ENCODE results near the gene PER3. TPM values are rescaled to one million over a fixed set of nuclear protein-coding genes. Genes with fewer than 3 reads are reported as not detected.

Gene PER3
- total RNA-seq, 3 donors from 2014 or later = 6.9 to 42.1 (median 14.7) TPM

DNA sequence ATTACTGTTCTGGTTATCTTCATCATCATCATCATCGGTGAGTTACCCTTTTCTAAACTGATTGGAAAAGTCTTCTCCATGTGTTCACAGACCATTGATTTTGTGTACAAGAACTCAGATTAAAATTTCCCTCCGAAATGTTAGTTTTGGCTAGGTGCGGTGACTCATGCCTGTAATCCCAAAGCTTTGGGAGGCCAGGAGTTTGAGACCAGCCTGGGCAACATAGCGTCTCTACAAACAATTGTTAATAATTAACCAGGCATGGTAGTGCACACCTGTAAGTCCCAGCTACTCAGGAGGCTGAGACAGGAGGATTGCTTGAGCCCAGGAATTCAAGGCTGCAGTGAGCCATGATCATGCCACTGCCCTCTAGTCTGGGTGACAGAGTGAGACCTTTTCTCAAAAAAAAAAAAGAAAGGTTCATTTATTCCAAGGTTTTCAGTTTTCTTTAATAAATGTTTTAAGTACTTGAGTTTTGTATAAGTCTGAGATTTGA lies 5.9 kb upstream of the PER3 start:
- Histone ChIP-seq H3K4me1 (ENCODE audit: low read depth) (no peaks in the 10 kb centered on the region), H3K4me3 (no peak overlapping the region), H3K9me3 (no peaks in the 10 kb centered on the region), H3K36me3 (ENCODE audit: low read depth) (no peaks in the 10 kb centered on the region)
- ATAC-seq (no peak), DNase-seq (no peak)
- TF ChIP-seq, protein P1, sequence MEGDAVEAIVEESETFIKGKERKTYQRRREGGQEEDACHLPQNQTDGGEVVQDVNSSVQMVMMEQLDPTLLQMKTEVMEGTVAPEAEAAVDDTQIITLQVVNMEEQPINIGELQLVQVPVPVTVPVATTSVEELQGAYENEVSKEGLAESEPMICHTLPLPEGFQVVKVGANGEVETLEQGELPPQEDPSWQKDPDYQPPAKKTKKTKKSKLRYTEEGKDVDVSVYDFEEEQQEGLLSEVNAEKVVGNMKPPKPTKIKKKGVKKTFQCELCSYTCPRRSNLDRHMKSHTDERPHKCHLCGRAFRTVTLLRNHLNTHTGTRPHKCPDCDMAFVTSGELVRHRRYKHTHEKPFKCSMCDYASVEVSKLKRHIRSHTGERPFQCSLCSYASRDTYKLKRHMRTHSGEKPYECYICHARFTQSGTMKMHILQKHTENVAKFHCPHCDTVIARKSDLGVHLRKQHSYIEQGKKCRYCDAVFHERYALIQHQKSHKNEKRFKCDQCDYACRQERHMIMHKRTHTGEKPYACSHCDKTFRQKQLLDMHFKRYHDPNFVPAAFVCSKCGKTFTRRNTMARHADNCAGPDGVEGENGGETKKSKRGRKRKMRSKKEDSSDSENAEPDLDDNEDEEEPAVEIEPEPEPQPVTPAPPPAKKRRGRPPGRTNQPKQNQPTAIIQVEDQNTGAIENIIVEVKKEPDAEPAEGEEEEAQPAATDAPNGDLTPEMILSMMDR (IDR thresholded peaks at IDR 0.05) = no peak
- intact Hi-C loops (cut with DNase I, micrococcal nuclease) = no loop called here

DNA sequence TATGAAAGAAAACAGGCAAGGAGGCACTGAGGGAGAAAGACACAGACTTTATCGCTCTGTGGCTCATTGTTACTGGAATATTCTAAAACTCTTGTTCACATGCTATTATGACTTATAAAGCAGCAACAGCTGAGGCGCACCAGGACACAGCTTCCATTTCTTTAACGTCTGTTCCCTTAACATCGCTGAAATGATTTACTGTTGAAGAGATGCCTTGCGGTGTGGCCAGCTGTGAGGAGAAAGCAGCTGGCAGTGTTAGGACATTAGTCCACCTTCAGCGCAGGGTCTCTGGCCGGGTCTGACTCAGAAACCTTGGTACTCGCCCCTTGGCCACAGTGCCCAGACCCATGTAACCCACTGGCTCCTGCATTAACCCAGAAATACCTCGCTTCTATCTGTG lies 3.1 kb upstream of the PER3 start:
- DNase-seq (no peak), ATAC-seq (no peak)
- Histone ChIP-seq H3K4me3 (no peak overlapping the region), H3K4me1 (ENCODE audit: low read depth) (no peaks in the 10 kb centered on the region), H3K36me3 (ENCODE audit: low read depth) (no peaks in the 10 kb centered on the region), H3K9me3 (no peaks in the 10 kb centered on the region)
- TF ChIP-seq, protein P1 (IDR thresholded peaks at IDR 0.05) = no peak
- intact Hi-C loops (cut with DNase I, micrococcal nuclease) = no loop called here

DNA sequence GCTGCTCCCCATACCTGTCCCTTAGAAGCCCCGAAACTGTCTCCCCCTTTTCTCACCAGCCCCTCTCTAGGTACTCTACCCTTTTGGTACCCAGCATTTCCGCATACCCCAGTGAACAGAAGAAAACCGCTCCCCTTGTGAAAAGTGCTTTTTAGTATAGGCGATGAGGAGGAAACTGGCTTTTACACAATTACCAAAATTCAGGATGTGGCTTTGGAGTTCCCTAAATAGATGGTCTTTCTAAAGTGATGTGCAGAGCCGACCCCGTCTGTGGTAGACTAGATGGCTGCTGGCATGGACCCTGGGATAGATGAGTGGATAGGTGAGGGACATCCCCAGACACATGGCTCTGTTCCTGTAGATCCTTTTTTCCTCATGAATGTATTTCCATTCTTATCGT lies 2.6 kb upstream of the PER3 start:
- no peak for DNase-seq
- no peaks in the 10 kb centered on the region for H3K36me3 ChIP-seq (ENCODE audit: low read depth)
- TF ChIP-seq, protein P1 (IDR thresholded peaks at IDR 0.05) = no peak
- no peak for ATAC-seq
- no peaks in the 10 kb centered on the region for H3K4me1 ChIP-seq (ENCODE audit: low read depth)
- H3K4me3 ChIP-seq = no peak overlapping the region
- intact Hi-C loops (cut with DNase I, micrococcal nuclease) = no loop called here
- no peaks in the 10 kb centered on the region for H3K9me3 ChIP-seq

DNA sequence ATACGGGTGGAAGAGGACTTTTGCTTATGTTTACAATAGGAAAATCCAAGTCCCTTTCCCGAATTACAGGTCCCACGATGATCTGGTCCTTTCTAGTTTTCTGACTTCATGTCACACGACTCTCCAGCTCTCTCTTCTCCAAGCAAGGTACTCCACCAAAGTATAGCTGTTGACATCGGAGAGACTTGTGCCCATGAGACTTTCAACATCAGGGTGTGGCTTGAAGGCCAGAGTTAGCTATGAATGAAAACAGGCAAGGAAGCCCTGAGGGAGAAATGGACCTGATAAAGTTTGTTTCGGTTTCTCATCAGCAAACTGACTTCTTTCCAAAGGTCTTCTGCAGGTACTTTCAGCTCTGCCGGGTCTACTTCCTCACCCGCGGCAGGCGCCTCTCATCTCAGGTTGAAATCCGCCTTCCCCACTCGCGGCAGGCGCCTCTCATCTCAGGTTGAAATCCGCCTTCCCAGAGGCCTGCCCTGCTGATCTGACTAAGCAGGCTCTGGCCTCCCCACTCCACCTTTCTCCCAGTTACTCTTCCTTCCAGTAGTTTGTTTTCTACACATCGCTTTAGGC lies 2.1 kb upstream of the PER3 start:
- intact Hi-C loops (cut with DNase I, micrococcal nuclease) = no loop called here
- ATAC-seq (peak; percentile 20), DNase-seq (peak; percentile 29 to 74 (median 53))
- Histone ChIP-seq H3K4me1 (ENCODE audit: low read depth) (no peaks in the 10 kb centered on the region), H3K4me3 (no peak overlapping the region), H3K9me3 (no peaks in the 10 kb centered on the region), H3K36me3 (ENCODE audit: low read depth) (no peaks in the 10 kb centered on the region)
- TF ChIP-seq, protein P1 (IDR thresholded peaks at IDR 0.05) = no peak

DNA sequence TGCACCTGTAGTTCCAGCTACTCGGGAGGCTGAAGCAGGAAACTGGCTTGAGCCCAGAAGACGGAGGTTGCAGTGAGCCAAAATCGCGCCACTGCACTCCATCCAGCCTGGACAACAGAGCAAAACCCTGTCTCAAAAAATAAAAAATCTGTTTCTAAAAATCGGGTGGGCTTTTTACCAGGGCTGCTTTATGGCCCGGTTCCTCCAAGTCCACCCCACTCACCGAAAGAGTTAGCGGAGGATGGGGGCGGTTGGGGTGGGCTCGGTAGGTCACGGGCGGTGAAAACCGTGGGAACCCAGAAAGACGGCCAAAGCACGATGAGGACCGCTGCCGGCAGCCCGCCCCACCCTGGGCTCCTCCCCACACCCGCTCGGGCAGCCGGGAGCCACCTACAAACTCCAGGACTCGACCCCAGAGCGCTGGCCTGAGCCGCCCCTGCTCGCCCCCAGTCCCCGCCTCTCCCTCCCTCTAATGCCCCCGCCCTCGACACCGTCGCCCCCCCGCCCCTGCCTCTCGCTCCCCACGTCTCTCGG lies 846 bp upstream of the PER3 start:
- TF ChIP-seq, protein P1 (IDR thresholded peaks at IDR 0.05) = no peak
- intact Hi-C loops (cut with DNase I, micrococcal nuclease) = no loop called here
- DNase-seq = peak; percentile 63 to 83 (median 80)
- no peak overlapping the region for H3K4me3 ChIP-seq
- no peaks in the 10 kb centered on the region for H3K4me1 ChIP-seq (ENCODE audit: low read depth)
- ATAC-seq = peak; percentile 62
- H3K9me3 ChIP-seq = no peaks in the 10 kb centered on the region
- no peaks in the 10 kb centered on the region for H3K36me3 ChIP-seq (ENCODE audit: low read depth)

All from mucosa of descending colon (tissue), 3 donors.